K562 (cell line): ENCODE data around the gene CHCHD5. TPM values are rescaled to one million over a fixed set of nuclear protein-coding genes. Genes with fewer than 3 reads are reported as not detected.
A peak's percentile ranks its signal among the peaks of the same experiment; 100 is the strongest.

Source experiments
- ARID3B ChIP-seq: fragments of 250-450 bp; sonication (Bioruptor Pico); IDR thresholded peaks from 2 replicates; pipeline ENCODE4 v1.4.0; 2020; ENCODE audit warnings: borderline replicate concordance
- CGGBP1 ChIP-seq: fragments of 250-450 bp; sonication (Bioruptor Pico); IDR thresholded peaks from 2 replicates; pipeline ENCODE4 v1.9.0; 2021; ENCODE audit warnings: mild to moderate bottlenecking
- CHAMP1 ChIP-seq: fragments of 450-650 bp; IDR thresholded peaks from 2 replicates; pipeline ENCODE4 v1.6.1; 2016; ENCODE audit warnings: mild to moderate bottlenecking
- ETV1 ChIP-seq: fragments of 450-650 bp; conservative IDR thresholded peaks from 2 replicates; pipeline ENCODE4 v1.6.1; 2016; ENCODE audit warnings: missing genetic modification characterization, control low read depth, low read depth, missing compliant biosample characterization
- HMGXB4 ChIP-seq: sonication (generic); formaldehyde crosslinking; IDR thresholded peaks from 2 replicates; pipeline ENCODE4 v1.8.1; 2023; ENCODE audit warnings: mild to moderate bottlenecking, missing genetic modification reagents
- IRF2 ChIP-seq: sonication (generic); formaldehyde crosslinking; IDR thresholded peaks from 2 replicates; pipeline ENCODE4 v1.8.1; 2022; ENCODE audit warnings: mild to moderate bottlenecking, missing genetic modification reagents
- MIER1 ChIP-seq: fragments of 450-650 bp; IDR thresholded peaks from 2 replicates; pipeline ENCODE4 v1.6.1; 2016; ENCODE audit warnings: antibody characterized with exemption, mild to moderate bottlenecking, low read depth
- NUFIP1 ChIP-seq: fragments of 450-650 bp; IDR thresholded peaks from 2 replicates; pipeline ENCODE4 v1.6.1; 2018; ENCODE audit not compliant: partially characterized antibody
- POLR2B ChIP-seq: fragments of 450-650 bp; IDR thresholded peaks from 2 replicates; pipeline ENCODE4 v1.6.1; 2018; ENCODE audit warnings: low read depth; ENCODE audit not compliant: partially characterized antibody
- PTBP1 ChIP-seq: fragments of 200-400 bp; formaldehyde crosslinking; IDR thresholded peaks from 2 replicates; pipeline ENCODE4 v1.6.1; 2017; ENCODE audit warnings: low read depth, low read length
- PTRF ChIP-seq: fragments of 450-650 bp; IDR thresholded peaks from 2 replicates; pipeline ENCODE4 v1.6.1; 2016; ENCODE audit warnings: mild to moderate bottlenecking, missing genetic modification characterization, missing compliant biosample characterization
- RBM25 ChIP-seq: fragments of 200-400 bp; formaldehyde crosslinking; IDR thresholded peaks from 2 replicates; pipeline ENCODE4 v1.6.1; 2018; ENCODE audit warnings: low read length, low read depth, moderate library complexity; ENCODE audit not compliant: severe bottlenecking
- RNF219 ChIP-seq: fragments of 250-450 bp; sonication (Bioruptor Pico); IDR thresholded peaks from 2 replicates; pipeline ENCODE4 v1.5.0; 2022; ENCODE audit warnings: mild to moderate bottlenecking
- XRCC3 ChIP-seq: fragments of 450-650 bp; IDR thresholded peaks from 2 replicates; pipeline ENCODE4 v1.6.1; 2017; ENCODE audit warnings: mild to moderate bottlenecking, moderate library complexity
- polyA plus RNA-seq, 8 experiments: library from polyadenylated mRNA; depleted of rRNA in 4 of 8; stranded (reverse) in 5 of 8; unstranded in 3 of 8; fragments of >200 nt; fragmentation: Nextera tagmentation in 2 of 8; fragmentation: Illumina TruSeq in 1 of 8; extraction: Ambion mirVana in 2 of 8; extraction: Trizol in 1 of 8; gene quantifications; 2 replicates each; pipeline versions ENCODE4 v1.2.1 to v1.2.3, GENCODE V29; 2011 to 2014; ENCODE audit warnings: inconsistent platforms in 1 of 8, missing spikeins in 1 of 8
- total RNA-seq, 7 experiments: library from RNA; depleted of rRNA in 6 of 7; stranded (reverse); fragments of >200 nt in 6 of 7; fragmentation: Illumina TruSeq in 2 of 7; extraction: Trizol in 2 of 7; gene quantifications; 2 replicates each; pipeline versions ENCODE4 v1.2.1 to v1.2.3, GENCODE V29; 2011 to 2021; ENCODE audit warnings: low replicate concordance in 1 of 7

Gene CHCHD5
- total and polyA plus RNA-seq, 9 of the 15 experiments (the other 6 are each of a cell fraction or from before 2014, with no cell fraction given) = 7.4 to 79.3 (median 33.4) TPM

- TF ChIP-seq CHAMP1 (no peak), ETV1 (tag) (peak; percentile 88), CGGBP1 (no peak), POLR2B (peak; percentile 24), RNF219 (CRISPR knock-in tag) (no peak), PTRF (tag) (no peak), XRCC3 (no peak), IRF2 (peak; percentile 99), NUFIP1 (no peak), RBM25 (no peak), ARID3B (no peak), MIER1 (no peak; the same call in none of the 2 replicates), HMGXB4 (CRISPR knock-in tag) (peak; percentile 92), PTBP1 (no peak)
Measured at GRCh38 chr2:112542123-112542983, 42.1 kb upstream of the CHCHD5 start, which contains the start of gene POLR1B (continued).
